SJSA1 (cell line): Measurements from ENCODE around the gene DYRK1A. TPM values are rescaled to one million over a fixed set of nuclear protein-coding genes. Genes with fewer than 3 reads are reported as not detected.

ENCODE experiments used
- DNase-seq, 2 experiments: peaks; one replicate each; pipeline ENCODE4 v3.0.0-alpha.2; 2015 to 2020; ENCODE audit warnings: low spot score in 2 of 2, low read depth in 1 of 2
- H3K27ac ChIP-seq: fragments of 250-450 bp; sonication (Bioruptor Pico); 2 replicates; pipeline ENCODE4 v1.5.1; 2020; ENCODE audit warnings: mild to moderate bottlenecking, moderate library complexity
- H3K27me3 ChIP-seq: fragments of 250-450 bp; sonication (Bioruptor Pico); replicated peaks from 2 replicates; pipeline ENCODE4 v1.5.1; 2020; ENCODE audit warnings: mild to moderate bottlenecking, moderate library complexity
- H3K36me3 ChIP-seq: fragments of 250-450 bp; sonication (Bioruptor Pico); 2 replicates; pipeline ENCODE4 v1.5.1; 2020; ENCODE audit warnings: mild to moderate bottlenecking
- H3K4me1 ChIP-seq: fragments of 250-450 bp; sonication (Bioruptor Pico); replicated peaks from 2 replicates; pipeline ENCODE4 v1.6.1; 2021; ENCODE audit warnings: mild to moderate bottlenecking
- H3K4me3 ChIP-seq: fragments of 250-450 bp; sonication (Bioruptor Pico); 2 replicates; pipeline ENCODE4 v1.5.1; 2020; ENCODE audit warnings: mild to moderate bottlenecking
- H3K9me3 ChIP-seq: fragments of 250-450 bp; sonication (Bioruptor Pico); replicated peaks from 2 replicates; pipeline ENCODE4 v1.5.1; 2020; ENCODE audit warnings: mild to moderate bottlenecking
- total RNA-seq: library from RNA; depleted of rRNA; stranded (reverse); fragments of >200 nt; shearing (Covaris generic); gene quantifications from 2 replicates; pipeline ENCODE4 v1.2.3, GENCODE V29; 2014

Gene DYRK1A
- total RNA-seq, 1 experiment from 2014 or later: 51.3 TPM

DNA sequence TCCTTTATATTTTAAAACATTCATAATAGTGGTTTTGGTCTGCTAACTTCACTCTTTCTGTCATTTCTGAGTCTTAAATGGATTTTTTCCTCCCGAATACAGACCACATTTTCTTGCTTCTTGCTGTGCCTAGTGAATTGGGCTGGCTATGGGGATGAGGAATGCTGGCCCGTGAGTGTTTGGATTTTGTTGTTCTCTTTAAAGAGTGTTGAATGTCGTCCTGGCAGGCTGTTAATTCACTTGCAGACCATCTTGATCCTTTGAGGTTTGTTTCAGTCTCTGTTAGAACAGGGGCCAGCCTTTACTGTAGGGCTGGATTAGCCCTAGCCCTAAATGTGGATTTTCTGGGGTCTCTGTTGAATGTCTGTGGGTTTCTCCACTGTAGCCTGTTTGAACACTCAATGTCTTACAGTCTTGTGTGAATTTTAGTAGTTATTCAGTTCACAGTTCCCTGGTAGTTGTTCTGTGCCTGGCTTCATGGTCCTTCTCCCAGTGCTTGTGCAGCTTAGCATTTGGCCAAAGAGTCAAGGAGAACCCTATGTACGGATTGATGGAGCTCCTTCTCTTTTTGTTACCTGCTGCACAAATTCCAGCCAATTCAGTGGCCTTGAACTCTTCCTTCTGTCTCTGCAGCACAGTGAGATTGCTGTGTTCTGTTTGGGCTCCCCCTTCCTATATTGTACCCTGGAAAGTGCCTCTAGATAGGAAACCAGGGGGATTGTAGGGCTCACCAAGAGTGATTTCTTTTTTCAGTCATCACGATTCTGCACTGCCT lies 95.7 kb downstream of the DYRK1A start:
- peaks cover 40% of the 10 kb centered on the region for H3K4me1 ChIP-seq

DNA sequence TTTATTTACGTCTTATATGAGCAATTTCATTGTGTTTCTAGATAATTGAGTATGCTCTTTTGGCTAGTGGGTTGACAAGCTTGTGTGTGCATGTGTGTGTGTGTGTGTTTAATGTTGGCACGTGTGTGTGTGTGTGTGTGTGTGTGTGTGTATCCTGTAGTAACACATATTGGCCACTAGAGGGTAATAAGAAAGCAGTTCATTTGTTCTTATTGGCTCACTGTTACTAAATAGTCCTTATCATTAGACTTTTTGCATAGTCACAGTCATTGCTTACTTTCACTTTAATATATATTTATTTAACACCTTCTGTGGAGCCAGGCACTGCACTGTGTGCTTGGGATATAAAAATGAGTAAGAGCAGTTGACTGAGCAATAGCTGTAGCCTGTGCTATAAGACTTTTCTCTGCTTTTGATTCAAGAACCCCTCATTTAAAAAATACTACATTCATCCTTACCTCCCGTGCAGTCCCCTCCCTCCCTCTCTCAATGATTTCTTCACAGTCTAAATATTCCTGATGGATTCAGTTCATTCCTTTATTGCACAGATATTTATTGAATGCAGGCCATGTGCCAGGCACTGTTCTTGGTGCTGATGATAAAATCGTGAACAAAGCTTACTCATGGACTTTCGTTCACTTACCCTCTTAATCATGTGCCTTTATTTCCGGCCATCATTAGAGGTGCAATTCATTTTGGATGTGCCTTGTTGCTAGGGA lies 96.7 kb downstream of the DYRK1A start:
- Histone ChIP-seq H3K27me3 (no peaks in the 10 kb centered on the region), H3K4me1 (peaks cover 34% of the 10 kb centered on the region), H3K36me3 (no peaks in the 10 kb centered on the region), H3K9me3 (no peaks in the 10 kb centered on the region), H3K4me3 (no peak overlapping the region), H3K27ac (peak overlapping the region; percentile 23)
- peak in 1 of 2 experiments; percentile 60 for DNase-seq

More for the DNA sequence above, 95.7 kb downstream of the DYRK1A start:
- no peaks in the 10 kb centered on the region for H3K27me3 ChIP-seq
- no peaks in the 10 kb centered on the region for H3K36me3 ChIP-seq
- H3K9me3 ChIP-seq: no peaks in the 10 kb centered on the region
- DNase-seq: no peak
- no peak overlapping the region for H3K27ac ChIP-seq
- no peak overlapping the region for H3K4me3 ChIP-seq

DNA sequence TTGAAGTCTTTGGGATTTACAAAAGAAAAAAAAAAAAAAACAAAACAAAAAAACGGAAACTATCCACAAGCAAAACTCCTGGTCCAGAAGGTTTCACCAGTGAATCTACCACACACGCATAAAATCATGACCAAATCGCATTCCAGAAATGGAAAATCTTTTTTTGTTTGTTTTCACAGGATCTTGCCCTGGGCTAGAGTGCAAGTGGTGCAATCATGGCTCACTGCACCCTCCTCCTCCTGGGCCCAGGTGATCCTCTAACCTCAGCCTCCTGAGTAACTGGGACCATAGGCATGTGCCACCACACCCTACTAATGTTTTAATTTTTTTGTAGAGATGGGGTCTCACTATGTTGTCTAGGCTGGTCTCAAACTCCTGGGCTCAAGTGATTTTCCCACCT lies 100.5 kb downstream of the DYRK1A start:
- DNase-seq: no peak
- H3K27ac ChIP-seq: no peak overlapping the region
- no peaks in the 10 kb centered on the region for H3K27me3 ChIP-seq
- no peaks in the 10 kb centered on the region for H3K9me3 ChIP-seq
- H3K36me3 ChIP-seq: peaks cover 6% of the 10 kb centered on the region
- peaks cover 14% of the 10 kb centered on the region for H3K4me1 ChIP-seq
- H3K4me3 ChIP-seq: no peak overlapping the region

DNA sequence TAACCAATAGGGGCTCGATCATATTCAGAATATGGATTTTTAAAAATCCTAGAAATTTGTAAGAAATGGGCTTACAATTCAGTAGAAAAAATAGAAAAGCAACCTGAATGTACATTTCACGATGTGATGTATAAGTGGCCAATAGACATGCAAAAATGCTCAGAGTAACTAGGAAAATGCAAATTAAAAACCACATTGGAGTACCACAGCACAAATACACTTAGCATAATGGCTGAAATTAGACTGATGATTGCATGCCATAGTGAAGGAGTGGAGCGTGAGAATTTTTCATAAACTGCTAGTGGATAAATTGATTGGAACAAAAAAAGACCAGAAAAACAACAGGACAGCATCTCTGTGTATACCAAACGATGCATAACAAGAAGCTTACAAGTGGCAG lies 102.3 kb downstream of the DYRK1A start:
- H3K4me3 ChIP-seq: no peak overlapping the region
- no peaks in the 10 kb centered on the region for H3K4me1 ChIP-seq
- DNase-seq: no peak
- H3K9me3 ChIP-seq: no peaks in the 10 kb centered on the region
- H3K36me3 ChIP-seq: peaks cover 18% of the 10 kb centered on the region
- no peak overlapping the region for H3K27ac ChIP-seq
- H3K27me3 ChIP-seq: no peaks in the 10 kb centered on the region

DNA sequence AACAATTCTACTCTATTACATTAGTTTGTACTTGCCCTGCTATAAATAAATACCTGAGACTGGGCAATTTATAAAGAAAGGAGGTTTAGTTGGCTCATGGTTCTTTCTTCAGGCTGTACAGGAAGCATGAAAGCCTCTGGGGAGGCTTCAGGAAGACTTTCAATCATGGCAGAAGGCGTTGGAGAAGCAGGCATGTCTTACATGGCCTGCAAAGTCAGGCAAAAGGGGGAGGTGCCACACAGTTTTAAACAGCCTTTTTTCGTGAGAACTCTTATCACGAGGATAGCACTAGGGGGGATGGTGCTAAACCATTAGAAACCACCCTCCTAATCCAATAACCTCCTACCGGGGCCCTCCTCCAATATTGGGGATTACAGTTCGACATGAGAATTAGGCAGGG lies 102.9 kb downstream of the DYRK1A start:
- DNase-seq: no peak
- Histone ChIP-seq H3K27me3 (no peaks in the 10 kb centered on the region), H3K36me3 (peaks cover 18% of the 10 kb centered on the region), H3K4me1 (no peaks in the 10 kb centered on the region), H3K9me3 (no peaks in the 10 kb centered on the region), H3K27ac (no peak overlapping the region), H3K4me3 (no peak overlapping the region)

DNA sequence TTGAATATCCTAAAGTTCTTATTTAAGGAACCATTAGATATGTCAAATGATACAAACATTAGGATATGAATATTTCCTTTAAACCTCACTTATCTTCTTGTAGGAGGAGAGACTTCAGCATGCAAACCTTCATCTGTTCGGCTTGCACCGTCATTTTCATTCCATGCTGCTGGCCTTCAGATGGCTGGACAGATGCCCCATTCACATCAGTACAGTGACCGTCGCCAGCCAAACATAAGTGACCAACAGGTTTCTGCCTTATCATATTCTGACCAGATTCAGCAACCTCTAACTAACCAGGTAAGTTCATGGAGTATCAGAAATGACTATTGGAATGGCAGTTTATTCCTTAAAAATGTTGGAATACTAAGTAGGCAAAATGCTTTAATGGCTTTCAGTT lies 106.0 kb downstream of the DYRK1A start:
- H3K4me3 ChIP-seq: no peak overlapping the region
- H3K36me3 ChIP-seq: peaks cover 25% of the 10 kb centered on the region
- H3K27ac ChIP-seq: no peak overlapping the region
- DNase-seq: no peak
- no peaks in the 10 kb centered on the region for H3K4me1 ChIP-seq
- H3K9me3 ChIP-seq: no peaks in the 10 kb centered on the region
- H3K27me3 ChIP-seq: no peaks in the 10 kb centered on the region

DNA sequence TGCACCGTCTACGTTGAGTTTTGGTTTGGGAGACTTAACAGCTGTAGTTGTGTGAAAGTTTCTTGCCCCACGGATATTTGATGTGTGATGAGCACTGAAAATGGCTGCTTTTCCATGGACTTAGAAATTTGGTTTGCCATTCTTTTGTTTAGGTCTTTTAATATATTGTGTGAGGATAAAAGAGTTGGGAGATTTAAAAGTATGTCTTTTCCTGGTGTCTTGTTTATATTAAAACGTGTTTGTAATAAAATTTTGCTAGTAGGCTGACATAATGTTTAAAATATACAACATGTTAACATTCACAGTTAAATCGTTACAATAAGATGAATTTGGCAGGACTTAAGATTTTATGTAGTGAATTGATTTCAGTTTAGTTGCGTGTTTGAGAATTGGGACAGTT lies 106.9 kb downstream of the DYRK1A start:
- Histone ChIP-seq H3K36me3 (peaks cover 25% of the 10 kb centered on the region), H3K4me1 (no peaks in the 10 kb centered on the region), H3K9me3 (no peaks in the 10 kb centered on the region), H3K27ac (no peak overlapping the region), H3K27me3 (no peaks in the 10 kb centered on the region), H3K4me3 (no peak overlapping the region)
- DNase-seq: no peak

DNA sequence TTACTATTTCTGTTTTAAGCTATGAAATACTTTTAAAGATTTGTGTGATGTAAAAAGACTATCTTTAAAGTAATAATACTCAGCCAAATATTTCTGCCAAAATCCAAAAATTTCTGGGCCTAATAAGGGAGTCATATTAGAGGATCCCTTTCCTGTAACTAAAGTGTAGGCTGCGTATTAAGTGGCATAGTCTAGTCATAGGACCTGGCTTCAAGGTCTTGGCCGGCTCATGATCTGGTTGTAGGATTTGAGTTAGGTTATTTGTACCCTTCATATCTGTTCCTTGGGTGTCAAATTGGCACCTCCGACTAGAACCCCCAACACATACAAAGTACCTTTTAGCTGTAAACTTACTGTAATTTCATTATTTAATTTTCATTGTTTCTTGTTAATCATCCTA lies 107.8 kb downstream of the DYRK1A start:
- Histone ChIP-seq H3K27ac (no peak overlapping the region), H3K36me3 (peaks cover 25% of the 10 kb centered on the region), H3K4me3 (no peak overlapping the region), H3K4me1 (no peaks in the 10 kb centered on the region), H3K27me3 (no peaks in the 10 kb centered on the region), H3K9me3 (no peaks in the 10 kb centered on the region)
- DNase-seq: no peak

DNA sequence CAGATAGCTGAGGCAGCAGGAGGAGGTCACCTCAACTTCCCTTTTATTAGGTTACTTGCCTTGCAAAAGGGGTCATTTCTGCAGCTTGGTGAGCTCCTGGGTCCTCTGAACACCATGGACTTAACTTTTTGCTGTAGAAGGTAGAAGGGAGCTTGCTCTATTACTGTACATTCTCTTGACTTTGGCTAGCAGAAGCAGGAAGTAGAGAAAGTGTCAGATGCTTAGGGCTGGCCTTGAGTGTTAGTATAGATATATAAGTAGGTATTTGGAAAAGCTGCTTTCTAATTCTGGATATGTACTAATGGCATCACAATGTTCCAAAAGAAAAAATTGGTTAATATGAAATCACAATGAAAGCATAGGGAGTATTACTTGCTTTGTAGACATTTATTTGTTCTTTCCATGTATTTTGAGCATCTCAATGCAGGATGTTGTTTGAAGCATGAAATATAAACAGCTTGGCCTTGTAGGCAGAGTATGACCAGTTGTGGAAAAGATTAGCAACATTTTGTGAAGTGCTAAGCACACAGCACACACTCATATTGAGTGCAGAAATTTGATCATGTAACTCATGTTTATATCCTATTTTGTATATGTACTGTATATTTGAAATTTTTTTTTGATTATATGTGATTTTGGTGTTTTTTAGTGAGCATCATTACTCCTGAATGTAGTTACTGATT lies 108.8 kb downstream of the DYRK1A start:
- Histone ChIP-seq H3K27ac (no peak overlapping the region), H3K36me3 (peaks cover 26% of the 10 kb centered on the region), H3K9me3 (no peaks in the 10 kb centered on the region), H3K4me3 (no peak overlapping the region), H3K4me1 (no peaks in the 10 kb centered on the region), H3K27me3 (no peaks in the 10 kb centered on the region)
- no peak for DNase-seq

DNA sequence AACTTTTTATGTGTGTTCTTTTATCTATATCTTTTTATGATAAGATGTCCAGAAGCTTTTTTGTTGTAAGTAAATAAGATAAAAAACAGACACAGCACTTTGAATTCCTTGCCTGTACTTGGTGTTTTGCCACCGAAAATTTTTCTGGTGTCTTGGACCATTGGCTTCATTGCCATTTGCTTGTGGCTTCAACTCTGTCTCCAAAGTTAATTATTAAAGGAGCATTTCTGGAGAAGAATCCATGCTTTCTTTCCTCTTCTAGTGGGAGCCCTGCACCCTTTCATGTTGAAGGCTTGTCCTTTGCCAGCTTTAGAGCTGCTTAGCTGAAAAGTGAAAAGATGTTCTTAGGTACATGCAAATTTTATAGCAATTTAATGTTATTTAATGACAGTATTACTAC lies 112.2 kb downstream of the DYRK1A start:
- no peak overlapping the region for H3K27ac ChIP-seq
- DNase-seq: no peak
- H3K27me3 ChIP-seq: no peaks in the 10 kb centered on the region
- H3K9me3 ChIP-seq: no peaks in the 10 kb centered on the region
- no peak overlapping the region for H3K4me3 ChIP-seq
- no peaks in the 10 kb centered on the region for H3K4me1 ChIP-seq
- peaks cover 34% of the 10 kb centered on the region for H3K36me3 ChIP-seq

DNA sequence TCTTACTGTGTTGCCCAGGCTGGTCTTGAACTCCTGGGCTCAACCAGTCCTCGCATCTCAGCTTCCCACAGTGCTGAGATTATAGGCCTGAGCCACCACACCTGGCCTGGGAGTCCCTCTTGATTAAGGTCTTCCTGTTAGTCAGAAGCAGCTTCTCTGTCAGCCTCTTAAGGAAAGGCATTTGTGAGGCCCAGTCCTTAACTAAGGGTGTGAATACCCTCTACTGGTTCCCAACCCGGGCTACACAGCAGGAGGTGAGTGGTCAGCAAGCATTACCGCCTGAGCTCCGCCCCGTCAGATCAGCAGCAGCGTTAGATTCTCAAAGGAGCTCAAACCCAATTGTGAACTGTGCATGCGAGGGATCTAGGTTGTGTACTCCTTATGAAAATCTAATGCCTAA lies 117.2 kb downstream of the DYRK1A start:
- H3K27me3 ChIP-seq: no peaks in the 10 kb centered on the region
- no peak overlapping the region for H3K27ac ChIP-seq
- H3K36me3 ChIP-seq: peaks cover 48% of the 10 kb centered on the region
- no peaks in the 10 kb centered on the region for H3K9me3 ChIP-seq
- no peaks in the 10 kb centered on the region for H3K4me1 ChIP-seq
- DNase-seq: no peak
- H3K4me3 ChIP-seq: no peak overlapping the region

DNA sequence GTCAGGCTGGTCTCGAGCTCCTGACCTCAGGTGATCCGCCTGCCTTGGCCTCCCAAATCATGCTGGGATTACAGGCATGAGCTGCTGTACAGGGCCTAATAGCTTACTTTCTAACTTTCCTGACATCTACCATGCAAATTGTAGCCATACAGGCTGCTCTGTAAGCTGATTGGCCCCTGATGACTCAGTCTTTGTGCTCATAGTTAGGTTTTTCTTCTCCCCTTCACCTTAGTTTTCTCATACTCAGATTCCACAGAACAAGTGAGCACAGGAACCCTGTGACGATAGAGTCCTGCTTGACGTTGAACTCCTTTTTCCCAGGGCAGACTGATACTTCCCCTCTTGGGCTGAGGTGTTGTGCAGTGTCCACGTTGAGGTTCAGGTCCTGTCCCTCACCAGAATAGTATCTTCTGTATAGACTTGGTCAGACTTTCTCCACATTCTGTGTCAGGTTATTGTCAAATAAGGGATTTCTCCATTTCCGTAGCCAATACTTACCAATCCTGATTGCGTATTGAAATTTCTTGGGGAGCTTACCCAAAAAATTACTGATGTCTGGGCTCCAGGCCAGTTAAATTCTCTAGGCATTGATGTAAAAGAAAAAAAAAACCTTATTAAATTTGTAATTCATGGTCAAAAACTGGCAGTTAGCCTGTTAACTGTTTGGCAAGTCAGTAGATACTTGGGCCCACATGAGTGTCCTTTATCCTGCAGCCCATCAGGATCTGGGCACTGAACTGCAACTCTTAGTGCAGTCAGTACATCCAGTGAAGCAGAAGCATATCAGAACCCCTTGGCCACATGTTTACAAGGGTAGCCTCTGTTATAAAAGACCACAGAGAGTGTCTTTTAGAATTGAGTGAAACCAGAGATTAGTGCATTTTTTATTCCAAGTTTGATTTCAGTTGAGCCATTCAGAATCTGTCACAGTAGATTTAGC lies 118.2 kb downstream of the DYRK1A start:
- H3K36me3 ChIP-seq: peaks cover 48% of the 10 kb centered on the region
- H3K27ac ChIP-seq: no peak overlapping the region
- H3K9me3 ChIP-seq: no peaks in the 10 kb centered on the region
- H3K27me3 ChIP-seq: no peaks in the 10 kb centered on the region
- no peak for DNase-seq
- H3K4me3 ChIP-seq: no peak overlapping the region
- H3K4me1 ChIP-seq: no peaks in the 10 kb centered on the region

DNA sequence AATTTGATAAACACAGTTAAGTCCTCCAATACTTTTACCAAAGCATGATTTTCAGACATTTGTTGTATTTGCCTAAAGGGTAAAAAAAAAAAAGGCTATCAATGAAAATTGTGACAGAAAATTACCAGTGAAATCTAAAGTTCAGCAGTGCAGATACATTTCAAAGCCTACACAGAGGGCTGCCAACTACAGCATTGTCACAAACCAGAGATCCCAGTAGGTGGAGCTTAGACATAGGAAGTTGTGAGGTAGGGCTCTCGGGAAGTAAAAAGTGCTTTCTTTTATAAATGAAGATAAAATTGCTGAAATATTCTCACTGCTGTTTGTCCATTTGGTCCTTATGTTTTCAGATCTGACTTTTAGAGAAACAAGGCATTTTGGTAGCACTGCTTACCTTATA lies 123.0 kb downstream of the DYRK1A start:
- Histone ChIP-seq H3K4me1 (no peaks in the 10 kb centered on the region), H3K36me3 (peaks cover 45% of the 10 kb centered on the region), H3K4me3 (no peak overlapping the region), H3K27ac (no peak overlapping the region), H3K27me3 (no peaks in the 10 kb centered on the region), H3K9me3 (no peaks in the 10 kb centered on the region)
- DNase-seq: no peak
